Measurements from ENCODE around the gene STAU1. TPM values are rescaled to one million over a fixed set of nuclear protein-coding genes. Genes with fewer than 3 reads are reported as not detected.

The STAU1 gene
- total and polyA plus RNA-seq, 2 of the 13 experiments (the other 11 are each of a cell fraction or from before 2014, with no cell fraction given), result 119 to 133 TPM

GRCh38 chr20:49185071-49185761 is 2.9 kb downstream of the STAU1 start (continued):
- TF ChIP-seq BHLHE40 (IDR thresholded peaks at IDR 0.05; ENCODE audit: low read length) (no peak), HNF4A (CRISPR knock-in tag; IDR thresholded peaks at IDR 0.05) (0 out of 2 replicates have a peak, but pooled peaks have one; percentile 3), SALL2 (CRISPR knock-in tag; IDR thresholded peaks at IDR 0.05) (no peak), ZNF468 (CRISPR knock-in tag; IDR thresholded peaks at IDR 0.05) (no peak), ZNF563 (CRISPR knock-in tag; IDR thresholded peaks at IDR 0.05) (no peak), NR2F6 (IDR thresholded peaks at IDR 0.05) (no peak), NR2F6 (CRISPR knock-in tag; IDR thresholded peaks at IDR 0.05) (0 out of 2 replicates have a peak, but pooled peaks have one; percentile 32), ZNF670 (CRISPR knock-in tag; IDR thresholded peaks at IDR 0.05; ENCODE audit: borderline replicate concordance) (no peak), FOXA3 (CRISPR knock-in tag; IDR thresholded peaks at IDR 0.05) (peak; percentile 59; the same call in 1 of the 2 replicates), SATB2 (CRISPR knock-in tag; IDR thresholded peaks at IDR 0.05) (peak; percentile 86), MXD4 (CRISPR knock-in tag; IDR thresholded peaks at IDR 0.05) (no peak; the same call in 1 of the 2 replicates), AKAP8 (CRISPR knock-in tag; IDR thresholded peaks at IDR 0.05) (no peak), NR2F2 (IDR thresholded peaks at IDR 0.05; ENCODE audit: borderline replicate concordance, low read depth) (no peak), PHF8 (CRISPR knock-in tag; IDR thresholded peaks at IDR 0.05) (no peak), ZMYM4 (CRISPR knock-in tag; IDR thresholded peaks at IDR 0.05) (no peak), EED (CRISPR knock-in tag; IDR thresholded peaks at IDR 0.05) (no peak), ZNF276 (CRISPR knock-in tag; IDR thresholded peaks at IDR 0.05; ENCODE audit: low read depth) (no peak), ZNF777 (CRISPR knock-in tag; IDR thresholded peaks at IDR 0.05) (no peak)
- TF ChIP-seq, protein P1, sequence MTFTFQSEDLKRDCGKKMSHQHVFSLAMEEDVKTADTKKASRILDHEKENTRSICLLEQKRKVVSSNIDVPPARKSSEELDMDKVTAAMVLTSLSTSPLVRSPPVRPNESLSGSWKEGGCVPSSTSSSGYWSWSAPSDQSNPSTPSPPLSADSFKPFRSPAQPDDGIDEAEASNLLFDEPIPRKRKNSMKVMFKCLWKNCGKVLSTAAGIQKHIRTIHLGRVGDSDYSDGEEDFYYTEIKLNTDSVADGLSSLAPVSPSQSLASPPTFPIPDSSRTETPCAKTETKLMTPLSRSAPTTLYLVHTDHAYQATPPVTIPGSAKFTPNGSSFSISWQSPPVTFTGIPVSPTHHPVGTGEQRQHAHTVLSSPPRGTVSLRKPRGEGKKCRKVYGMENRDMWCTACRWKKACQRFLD (CRISPR knock-in tag; IDR thresholded peaks at IDR 0.05; ENCODE audit: borderline replicate concordance), result no peak
- TF ChIP-seq, protein P2, sequence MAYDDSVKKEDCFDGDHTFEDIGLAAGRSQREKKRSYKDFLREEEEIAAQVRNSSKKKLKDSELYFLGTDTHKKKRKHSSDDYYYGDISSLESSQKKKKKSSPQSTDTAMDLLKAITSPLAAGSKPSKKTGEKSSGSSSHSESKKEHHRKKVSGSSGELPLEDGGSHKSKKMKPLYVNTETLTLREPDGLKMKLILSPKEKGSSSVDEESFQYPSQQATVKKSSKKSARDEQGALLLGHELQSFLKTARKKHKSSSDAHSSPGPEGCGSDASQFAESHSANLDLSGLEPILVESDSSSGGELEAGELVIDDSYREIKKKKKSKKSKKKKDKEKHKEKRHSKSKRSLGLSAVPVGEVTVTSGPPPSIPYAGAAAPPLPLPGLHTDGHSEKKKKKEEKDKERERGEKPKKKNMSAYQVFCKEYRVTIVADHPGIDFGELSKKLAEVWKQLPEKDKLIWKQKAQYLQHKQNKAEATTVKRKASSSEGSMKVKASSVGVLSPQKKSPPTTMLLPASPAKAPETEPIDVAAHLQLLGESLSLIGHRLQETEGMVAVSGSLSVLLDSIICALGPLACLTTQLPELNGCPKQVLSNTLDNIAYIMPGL (CRISPR knock-in tag; IDR thresholded peaks at IDR 0.05; ENCODE audit: borderline replicate concordance in 1 of 2, low read depth in 1 of 2), result no peak
- TF ChIP-seq, protein P3, sequence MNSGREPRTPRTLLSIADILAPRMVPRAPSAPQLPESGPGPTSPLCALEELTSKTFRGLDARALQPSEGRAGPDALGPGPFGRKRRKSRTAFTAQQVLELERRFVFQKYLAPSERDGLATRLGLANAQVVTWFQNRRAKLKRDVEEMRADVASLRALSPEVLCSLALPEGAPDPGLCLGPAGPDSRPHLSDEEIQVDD (CRISPR knock-in tag; IDR thresholded peaks at IDR 0.05; ENCODE audit: borderline replicate concordance), result no peak
